Fibroblast of skin of right biceps (primary cell): ENCODE measurements around the gene TGFB2.
A peak's percentile ranks its signal among the peaks of the same experiment; 100 is the strongest.

Source experiments
- DNase-seq: peaks from one replicate; pipeline ENCODE4 v3.0.0-alpha.2; 2013

TGFB2 gene

GRCh38 chr1:218430822-218431221, 85.7 kb downstream of the TGFB2 start:
- DNase-seq: no peak

- DNase-seq: no peak
These were observed 86.3 kb downstream of the TGFB2 start for GRCh38 chr1:218431476-218431875.

GRCh38 chr1:218433744-218434143, 88.6 kb downstream of the TGFB2 start:
- peak; percentile 76 for DNase-seq

GRCh38 chr1:218435528-218435927, 90.4 kb downstream of the TGFB2 start:
- no peak for DNase-seq

- no peak for DNase-seq
These were observed 91.2 kb downstream of the TGFB2 start for GRCh38 chr1:218436346-218436745.

GRCh38 chr1:218436997-218437396, 91.9 kb downstream of the TGFB2 start:
- DNase-seq: no peak

- DNase-seq: no peak
These were observed 94.6 kb downstream of the TGFB2 start for GRCh38 chr1:218439541-218440295.

- DNase-seq: no peak
These were observed 98.1 kb downstream of the TGFB2 start for GRCh38 chr1:218443255-218443654.

- DNase-seq: no peak
These were observed 99.0 kb downstream of the TGFB2 start for GRCh38 chr1:218444173-218444572.

- no peak for DNase-seq
These were observed 99.5 kb downstream of the TGFB2 start for GRCh38 chr1:218444588-218444987.

GRCh38 chr1:218447010-218447689, 102.0 kb downstream of the TGFB2 start:
- DNase-seq: no peak

- no peak for DNase-seq
These were observed 106.3 kb downstream of the TGFB2 start for GRCh38 chr1:218451415-218451814.

- DNase-seq: no peak
These were observed 109.7 kb downstream of the TGFB2 start for GRCh38 chr1:218454700-218455282.

- DNase-seq: no peak
These were observed 111.3 kb downstream of the TGFB2 start for GRCh38 chr1:218456444-218456843.

- DNase-seq: no peak
These were observed 114.3 kb downstream of the TGFB2 start for GRCh38 chr1:218459450-218459849.

- peak; percentile 96 for DNase-seq
These were observed 115.0 kb downstream of the TGFB2 start for GRCh38 chr1:218459878-218460711.

- no peak for DNase-seq
These were observed 116.2 kb downstream of the TGFB2 start for GRCh38 chr1:218461351-218461750.

GRCh38 chr1:218462116-218462515, 117.0 kb downstream of the TGFB2 start:
- no peak for DNase-seq

- no peak for DNase-seq
These were observed 117.5 kb downstream of the TGFB2 start for GRCh38 chr1:218462587-218462986.

- DNase-seq: peak; percentile 81
These were observed 118.3 kb downstream of the TGFB2 start for GRCh38 chr1:218463194-218464156.

- DNase-seq: no peak
These were observed 119.7 kb downstream of the TGFB2 start for GRCh38 chr1:218464871-218465270.
